Pancreas (tissue), 10 donors: ENCODE data around the gene EPHA4. TPM values are rescaled to one million over a fixed set of nuclear protein-coding genes. Genes with fewer than 3 reads are reported as not detected.

Source experiments
- ATAC-seq, 4 donors: fragments of 200-7000 bp; cut with Tn5 transposase; one replicate each; pipeline versions ENCODE4 v1.8.0 to v1.9.1; 2020; ENCODE audit warnings: mild to moderate bottlenecking in 4 of 4, moderate library complexity in 4 of 4
- DNase-seq, 6 donors: peaks; one replicate each; pipeline ENCODE4 v3.0.0-alpha.2; 2020
- FAIRE-seq: peaks from 2 replicates; lab custom pipeline; 2012; peaks lifted over from hg19 to GRCh38; lab: Jason Lieb, UNC
- H3K27ac ChIP-seq, 4 donors: fragments of 200-600 bp; sonication (generic); 1 replicate in 3 of 4; 2 replicates in 1 of 4; pipeline versions ENCODE4 v1.5.0 to v1.8.0; 2020
- H3K27me3 ChIP-seq, 4 donors: fragments of 200-600 bp; one replicate each; pipeline ENCODE4 v1.8.0; 2021
- H3K36me3 ChIP-seq, 3 donors: fragments of 200-600 bp; sonication (generic) in 1 of 3; one replicate each; pipeline versions ENCODE4 v1.5.0 to v1.8.0; 2020 to 2021
- H3K4me1 ChIP-seq, 3 donors: fragments of 200-600 bp; one replicate each; pipeline ENCODE4 v1.8.0; 2021
- H3K4me3 ChIP-seq, 4 donors: fragments of 200-600 bp; sonication (generic) in 2 of 4; one replicate each; pipeline versions ENCODE4 v1.5.0 to v1.8.0; 2020 to 2021
- H3K9me3 ChIP-seq, 4 donors: fragments of 200-600 bp; one replicate each; pipeline ENCODE4 v1.8.0; 2021
- WGBS, 2 donors: extraction: QIAGEN DNeasy Blood & Tissue Kit; methylation state at CpG; one replicate each; pipeline ENCODE4 v1.1.7; 2013; 5-methylcytosine and 5-hydroxymethylcytosine counted together
- intact Hi-C, 3 donors: fragments of 100-400 bp; cut with DNase I; formaldehyde crosslinking; loops; one replicate each; pipeline versions ENCODE4 v1.11.1 to v1.14.2; 2022
- polyA plus RNA-seq, 2 donors: library from polyadenylated mRNA; stranded (reverse); fragments of 200-250 nt; gene quantifications; one replicate each; pipeline ENCODE4 v1.2.3, GENCODE V29; 2013
- total RNA-seq, 6 donors: library from RNA; stranded (reverse); fragmentation: NEBNext Ultra II Directional in 4 of 6; extraction: Animal tissue kit (Norgen Biotek cat#: 25700) in 4 of 6; gene quantifications; one replicate each; pipeline versions ENCODE4 v1.2.1 to v1.2.4, GENCODE V29; 2021 to 2023
- TF ChIP-seq, protein P1 (sequence below), 4 donors: fragments of 200-600 bp; sonication (generic) in 3 of 4; IDR thresholded peaks; one replicate each; pipeline versions ENCODE4 v1.5.0 to v1.8.0; 2021; ENCODE audit warnings: antibody characterized with exemption in 4 of 4
- donor health status: healthy with polysubstance abuse.
- donor health status: DM: no; HTN: no; CAD: no; lungs with moderate emphysema.
- donor health status: DM: no; HTN: no; CAD: no.
- donor health status: control.
- donor health status: control.
- donor health status: Bipolar disorder and iron deficiency.
- donor health status: DM: yes; HTN: yes; CAD: no.
- donor health status: DM: no; HTN: no; CAD: no.
- donor health status: DM: no; HTN: no; CAD: no.
- donor health status: DM: yes; HTN: yes; CAD: no.

EPHA4 gene
- total and polyA plus RNA-seq, 8 donors = 1.1 to 2.3 (median 1.4) TPM

DNA sequence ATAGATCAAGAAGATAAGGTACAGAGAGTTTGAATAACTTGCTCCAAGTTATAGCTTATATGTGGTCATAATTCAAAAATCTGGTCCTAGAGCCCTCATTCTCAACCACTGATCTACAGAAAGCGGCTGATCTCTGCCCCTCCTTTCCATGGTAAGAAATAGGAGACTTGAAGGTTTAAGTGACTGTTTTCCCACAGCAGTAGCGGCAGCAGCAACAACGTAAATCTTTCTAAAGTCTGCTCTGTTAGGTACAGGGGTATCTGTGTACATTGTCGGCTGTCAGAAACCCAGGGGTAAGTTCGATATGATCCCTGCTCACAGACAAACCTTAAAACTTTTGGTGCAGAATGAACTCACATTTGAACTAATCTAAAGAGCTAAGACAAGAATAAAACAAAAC lies 105.4 kb downstream of the EPHA4 start:
- no peak overlapping the region for H3K4me3 ChIP-seq
- H3K27me3 ChIP-seq = no peaks in the 10 kb centered on the region
- no peaks in the 10 kb centered on the region for H3K36me3 ChIP-seq
- no peaks in the 10 kb centered on the region for H3K4me1 ChIP-seq
- intact Hi-C loops = no loop called here
- TF ChIP-seq, protein P1, sequence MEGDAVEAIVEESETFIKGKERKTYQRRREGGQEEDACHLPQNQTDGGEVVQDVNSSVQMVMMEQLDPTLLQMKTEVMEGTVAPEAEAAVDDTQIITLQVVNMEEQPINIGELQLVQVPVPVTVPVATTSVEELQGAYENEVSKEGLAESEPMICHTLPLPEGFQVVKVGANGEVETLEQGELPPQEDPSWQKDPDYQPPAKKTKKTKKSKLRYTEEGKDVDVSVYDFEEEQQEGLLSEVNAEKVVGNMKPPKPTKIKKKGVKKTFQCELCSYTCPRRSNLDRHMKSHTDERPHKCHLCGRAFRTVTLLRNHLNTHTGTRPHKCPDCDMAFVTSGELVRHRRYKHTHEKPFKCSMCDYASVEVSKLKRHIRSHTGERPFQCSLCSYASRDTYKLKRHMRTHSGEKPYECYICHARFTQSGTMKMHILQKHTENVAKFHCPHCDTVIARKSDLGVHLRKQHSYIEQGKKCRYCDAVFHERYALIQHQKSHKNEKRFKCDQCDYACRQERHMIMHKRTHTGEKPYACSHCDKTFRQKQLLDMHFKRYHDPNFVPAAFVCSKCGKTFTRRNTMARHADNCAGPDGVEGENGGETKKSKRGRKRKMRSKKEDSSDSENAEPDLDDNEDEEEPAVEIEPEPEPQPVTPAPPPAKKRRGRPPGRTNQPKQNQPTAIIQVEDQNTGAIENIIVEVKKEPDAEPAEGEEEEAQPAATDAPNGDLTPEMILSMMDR (IDR thresholded peaks at IDR 0.05) = no peak
- WGBS, 2 donors = 88 to 90% methylated on average over 5 of the region's 5 CpGs
- DNase-seq (no peak), FAIRE-seq (no peak), ATAC-seq (no peak)
- no peaks in the 10 kb centered on the region for H3K9me3 ChIP-seq
- H3K27ac ChIP-seq = no peak overlapping the region

DNA sequence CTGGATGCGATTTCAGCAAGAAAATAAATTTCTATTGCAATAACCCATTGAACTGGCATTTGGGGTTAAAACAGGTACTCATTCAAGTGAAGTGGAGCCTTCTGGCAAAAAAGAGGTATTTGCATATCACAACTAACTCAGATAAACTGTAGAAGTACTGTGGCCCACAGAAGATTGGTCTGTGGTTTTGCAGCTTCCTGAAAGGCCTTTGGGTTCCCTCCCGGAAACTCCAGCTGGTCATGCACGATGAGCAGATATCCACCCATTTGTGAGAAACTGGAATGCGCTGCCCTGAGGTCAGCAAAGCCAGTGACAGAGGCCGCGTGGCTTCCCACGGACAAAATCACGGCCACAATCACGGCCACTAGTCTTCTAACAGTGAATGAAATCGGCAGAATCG lies 106.3 kb downstream of the EPHA4 start:
- Histone ChIP-seq H3K27me3 (no peaks in the 10 kb centered on the region), H3K4me3 (no peak overlapping the region), H3K27ac (no peak overlapping the region), H3K4me1 (no peaks in the 10 kb centered on the region), H3K9me3 (no peaks in the 10 kb centered on the region), H3K36me3 (no peaks in the 10 kb centered on the region)
- 90 to 93% methylated on average over 11 of the region's 11 CpGs for WGBS, 2 donors
- DNase-seq (no peak), FAIRE-seq (no peak), ATAC-seq (no peak)
- intact Hi-C loops = no loop called here
- TF ChIP-seq, protein P1 (IDR thresholded peaks at IDR 0.05) = no peak

DNA sequence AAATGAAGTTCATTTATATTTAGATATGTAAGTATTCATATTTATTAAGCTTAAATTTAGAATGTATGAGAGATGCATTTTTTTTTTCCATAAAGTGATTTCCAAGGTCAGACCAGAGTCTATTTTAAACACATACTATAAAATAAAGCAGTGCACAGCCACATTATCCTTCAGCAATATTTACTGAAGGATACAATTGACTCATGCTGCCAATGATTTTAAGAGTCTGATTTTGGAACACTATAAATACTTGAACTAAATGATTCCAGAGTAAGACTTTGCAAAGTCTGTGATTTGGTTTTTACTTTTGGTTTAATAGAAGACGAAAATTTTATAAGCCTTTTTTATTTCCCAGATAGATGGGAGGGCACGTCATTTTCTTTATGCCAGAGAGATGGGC lies 107.1 kb downstream of the EPHA4 start:
- Histone ChIP-seq H3K27me3 (no peaks in the 10 kb centered on the region), H3K4me3 (no peak overlapping the region), H3K27ac (no peak overlapping the region), H3K4me1 (no peaks in the 10 kb centered on the region), H3K9me3 (no peaks in the 10 kb centered on the region), H3K36me3 (no peaks in the 10 kb centered on the region)
- no peak for DNase-seq
- intact Hi-C loops = no loop called here
- ATAC-seq = no peak
- no peak for FAIRE-seq
- TF ChIP-seq, protein P1 (IDR thresholded peaks at IDR 0.05) = no peak
- whole genome bisulfite sequencing, 2 donors = 67 to 76% methylated on average over 2 of the region's 2 CpGs

DNA sequence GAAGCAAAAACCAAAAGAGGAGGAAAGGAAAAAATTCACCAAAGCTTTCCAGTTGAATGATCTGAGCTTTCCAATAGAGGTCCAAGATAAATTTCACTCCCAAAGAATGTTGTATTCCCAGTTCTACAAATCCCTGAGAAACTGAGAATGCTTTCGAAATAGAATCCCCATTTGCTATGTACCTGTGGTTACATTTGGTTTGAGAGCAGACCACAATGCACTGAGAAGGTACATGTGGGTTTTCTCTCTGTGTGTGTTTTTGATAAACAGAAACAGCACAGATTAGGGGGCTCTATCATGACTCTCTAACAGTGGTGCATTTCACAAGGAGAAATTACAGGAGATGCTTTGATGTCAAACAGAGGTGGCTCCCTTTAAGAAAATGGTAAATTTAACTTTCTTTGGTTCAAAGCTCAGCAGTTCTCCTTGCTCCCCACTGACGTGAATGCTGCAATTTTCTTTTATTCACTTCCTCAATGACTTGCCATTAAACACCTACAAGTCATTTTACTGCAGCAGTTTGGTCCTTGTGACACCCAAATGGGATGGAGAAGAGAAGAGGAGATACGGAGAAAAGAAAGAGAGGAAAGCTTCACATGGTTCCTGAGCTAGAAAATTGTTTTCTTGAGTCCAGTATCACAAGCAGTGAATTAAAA lies 108.7 kb downstream of the EPHA4 start:
- Histone ChIP-seq H3K9me3 (no peaks in the 10 kb centered on the region), H3K27me3 (no peaks in the 10 kb centered on the region), H3K36me3 (no peaks in the 10 kb centered on the region), H3K4me1 (no peaks in the 10 kb centered on the region), H3K4me3 (no peak overlapping the region), H3K27ac (no peak overlapping the region)
- FAIRE-seq (no peak), DNase-seq (no peak), ATAC-seq (no peak)
- intact Hi-C loops = no loop called here
- WGBS, 2 donors = 62 to 63% methylated on average over 3 of the region's 3 CpGs
- TF ChIP-seq, protein P1 (IDR thresholded peaks at IDR 0.05) = no peak

DNA sequence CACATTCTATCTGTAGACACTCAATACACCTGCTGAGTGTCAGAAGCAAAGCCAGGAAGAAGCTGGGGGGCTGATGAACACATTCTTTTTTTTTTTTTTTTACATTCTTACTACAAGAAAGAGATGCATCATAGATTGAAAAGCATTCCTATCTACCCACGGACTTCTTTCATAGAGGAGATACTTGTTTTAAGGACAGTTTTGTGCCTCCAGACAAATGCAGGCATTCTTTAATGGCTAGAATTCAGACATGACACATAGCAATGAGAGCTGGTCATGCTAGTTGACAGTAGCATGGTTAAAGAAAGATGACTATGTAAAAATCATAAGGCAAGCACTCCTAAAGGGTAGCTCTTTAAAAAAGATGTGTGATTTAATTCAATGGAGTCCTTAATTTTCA lies 110.2 kb downstream of the EPHA4 start:
- no peak for ATAC-seq
- Histone ChIP-seq H3K4me1 (no peaks in the 10 kb centered on the region), H3K4me3 (no peak overlapping the region), H3K36me3 (no peaks in the 10 kb centered on the region), H3K27me3 (no peaks in the 10 kb centered on the region), H3K9me3 (no peaks in the 10 kb centered on the region), H3K27ac (no peak overlapping the region)
- TF ChIP-seq, protein P1 (IDR thresholded peaks at IDR 0.05) = no peak
- FAIRE-seq = no peak
- no peak for DNase-seq
- intact Hi-C loops = no loop called here
- 63 to 70% methylated on average over 1 of the region's 1 CpG for WGBS, 2 donors
